Activated T-helper 1 cell treated with anti-CD3 and anti-CD28 coated beads, Interleukin-2, amount 50 U/mL, for 16 hours (primary cell): ENCODE results near the gene ARSG.
"Not testable (repeated sequence)": the region's sequence is repeated elsewhere in the genome, so short reads cannot be mapped to it uniquely, and the experiment has no call there.

ENCODE experiments used
- DNase-seq, 2 donors: peaks; one replicate each; pipeline ENCODE4 v3.0.0-alpha.2; 2020; ENCODE audit warnings: low read depth in 1 of 2, low spot score in 1 of 2

ARSG gene

DNA sequence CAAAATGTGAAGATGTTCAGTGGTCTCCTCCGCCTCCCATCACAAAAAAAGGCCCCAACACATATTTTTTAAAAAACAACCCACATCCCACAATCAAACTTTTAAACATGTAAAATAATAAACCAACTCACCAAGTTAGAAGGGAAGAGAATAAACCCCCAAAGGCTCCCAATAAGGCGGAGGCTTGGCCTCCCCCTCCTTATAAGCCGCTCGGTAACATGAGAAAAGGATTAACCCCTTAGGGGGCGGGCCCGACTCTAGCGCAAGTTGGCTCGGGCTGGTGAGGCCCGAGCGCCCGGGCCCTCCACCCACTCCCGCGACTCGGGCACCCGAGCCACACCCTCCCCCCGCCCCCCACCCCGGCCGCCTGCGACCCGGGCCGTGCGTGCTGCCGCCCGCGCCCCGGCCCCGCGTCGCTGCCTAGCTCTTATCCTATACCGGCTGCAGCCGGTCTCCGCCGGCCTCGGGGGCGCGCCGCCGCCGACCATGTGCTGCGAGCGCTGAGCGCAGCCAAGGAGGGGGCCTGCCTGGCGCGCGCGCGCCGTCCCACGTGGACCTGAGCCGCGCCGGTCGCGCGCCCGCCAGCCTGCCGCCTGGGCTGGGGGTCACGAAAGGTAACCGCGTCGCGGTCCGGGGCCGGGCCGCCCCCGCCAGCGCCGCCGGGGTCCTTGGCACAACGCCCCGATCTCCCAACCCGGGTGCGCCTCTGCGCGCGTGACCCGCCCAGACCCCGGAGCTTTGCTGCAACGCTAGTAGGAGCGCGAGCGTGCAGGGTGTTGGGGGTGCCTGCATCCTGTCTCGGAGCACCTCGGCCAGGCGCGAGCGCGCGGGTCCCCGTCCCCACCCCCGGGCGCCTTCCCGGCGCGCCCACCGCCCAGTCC, at the start of gene ARSG, which contains the start of gene SLC16A6:
TSS of gene ARSG (plus strand) at position 541 of the 881 bp plus-strand sequence. CDS start 15,999 bp downstream, outside the sequence.
TSS of gene SLC16A6 (minus strand) at position 173 of the 881 bp plus-strand sequence. CDS start 12,807 bp downstream, outside the sequence.
- DNase-seq: peak; percentile 64 to 78

DNA sequence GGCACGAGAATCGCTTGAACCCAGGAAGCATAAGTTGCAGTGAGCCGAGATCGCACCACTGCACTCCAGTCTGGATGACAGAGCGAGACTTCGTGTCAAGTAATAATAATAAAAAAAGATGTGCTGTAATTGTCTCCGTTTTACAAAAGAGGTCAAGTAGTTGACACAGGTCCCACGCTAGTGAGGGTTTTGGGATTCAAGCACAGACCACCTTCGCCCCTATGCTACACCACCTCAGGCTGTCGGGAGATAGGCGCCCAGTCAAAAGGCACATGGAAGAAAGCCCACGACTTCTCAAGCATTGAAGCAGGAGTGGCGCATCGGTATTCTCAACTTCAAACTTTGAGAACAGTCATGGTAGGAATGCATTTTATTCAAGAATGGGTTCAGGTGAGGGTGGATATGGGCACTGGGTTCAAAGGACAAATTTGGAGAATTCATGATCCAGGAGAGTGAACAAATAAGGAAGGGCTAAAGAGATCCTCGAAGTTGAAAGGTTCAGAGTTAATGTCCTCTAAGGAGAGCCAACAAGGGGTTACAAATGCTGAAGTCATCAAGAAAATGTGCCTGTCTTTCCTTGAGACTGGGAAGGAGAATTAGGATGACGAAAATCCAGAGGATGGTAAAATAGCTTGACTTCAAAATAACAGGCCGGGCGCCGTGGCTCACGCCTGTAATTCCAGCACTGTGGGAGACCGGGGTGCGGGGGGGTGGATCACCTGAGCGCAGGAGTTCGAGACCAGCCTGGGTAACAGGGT, 44.8 kb upstream of the ARSG start:
- no peak for DNase-seq

- peak; percentile 97 for DNase-seq
Observed at GRCh38 chr17:68247445-68248198, 43.7 kb upstream of the ARSG start, which contains the start of gene AMZ2. AMZ2 (plus strand) TSS chr17:68248043; CDS start chr17:68250188, 2,145 bp downstream.

GRCh38 chr17:68248199-68248825, 43.0 kb upstream of the ARSG start:
- no peak for DNase-seq

GRCh38 chr17:68248891-68249290, 42.4 kb upstream of the ARSG start:
- DNase-seq: no peak

DNA sequence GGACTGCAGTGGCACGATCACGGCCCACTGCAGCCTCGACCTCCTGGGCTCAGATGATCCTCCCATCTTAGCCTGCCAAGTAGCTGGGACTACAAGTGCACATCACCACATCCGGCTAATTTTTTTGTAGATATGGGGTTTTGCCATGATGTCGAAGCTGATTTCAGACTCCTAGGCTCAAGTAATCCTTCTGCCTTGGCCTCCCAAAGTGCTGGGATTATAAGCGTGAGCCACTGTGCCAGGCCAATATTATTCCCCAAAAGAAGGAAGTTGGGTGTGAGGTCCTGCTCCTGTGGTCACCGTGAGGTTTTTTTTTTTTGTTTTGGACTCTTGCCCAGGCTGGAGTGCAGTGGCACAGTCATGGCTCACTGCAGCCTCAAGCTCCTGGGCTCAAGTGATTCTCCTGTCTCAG, 41.9 kb upstream of the ARSG start:
- DNase-seq: no peak

GRCh38 chr17:68253426-68253825, 37.9 kb upstream of the ARSG start:
- not testable (repeated sequence) for DNase-seq

GRCh38 chr17:68255151-68255550, 36.1 kb upstream of the ARSG start:
- DNase-seq: no peak

GRCh38 chr17:68255731-68256538, 35.4 kb upstream of the ARSG start:
- DNase-seq: no peak

GRCh38 chr17:68256701-68257100, 34.6 kb upstream of the ARSG start:
- not testable (repeated sequence) for DNase-seq

DNA sequence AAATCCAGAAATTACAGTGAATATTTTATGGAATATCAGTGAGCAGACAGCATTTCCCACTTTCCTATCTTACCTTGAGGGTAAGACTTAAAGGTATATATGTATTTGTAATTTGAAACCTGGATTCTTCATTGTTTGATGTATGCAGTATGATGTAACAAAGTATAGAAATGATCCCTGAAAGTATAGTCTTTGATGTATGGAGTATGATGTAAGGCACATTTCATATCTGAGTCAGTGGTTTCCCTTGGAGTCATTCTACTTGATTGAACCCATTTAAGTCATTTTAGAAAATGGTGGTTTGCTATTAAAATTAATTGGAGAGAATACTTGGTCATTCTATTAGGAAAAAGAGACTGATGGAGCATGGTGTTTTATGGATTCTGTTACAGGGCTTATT, 33.4 kb upstream of the ARSG start:
- no peak for DNase-seq

DNA sequence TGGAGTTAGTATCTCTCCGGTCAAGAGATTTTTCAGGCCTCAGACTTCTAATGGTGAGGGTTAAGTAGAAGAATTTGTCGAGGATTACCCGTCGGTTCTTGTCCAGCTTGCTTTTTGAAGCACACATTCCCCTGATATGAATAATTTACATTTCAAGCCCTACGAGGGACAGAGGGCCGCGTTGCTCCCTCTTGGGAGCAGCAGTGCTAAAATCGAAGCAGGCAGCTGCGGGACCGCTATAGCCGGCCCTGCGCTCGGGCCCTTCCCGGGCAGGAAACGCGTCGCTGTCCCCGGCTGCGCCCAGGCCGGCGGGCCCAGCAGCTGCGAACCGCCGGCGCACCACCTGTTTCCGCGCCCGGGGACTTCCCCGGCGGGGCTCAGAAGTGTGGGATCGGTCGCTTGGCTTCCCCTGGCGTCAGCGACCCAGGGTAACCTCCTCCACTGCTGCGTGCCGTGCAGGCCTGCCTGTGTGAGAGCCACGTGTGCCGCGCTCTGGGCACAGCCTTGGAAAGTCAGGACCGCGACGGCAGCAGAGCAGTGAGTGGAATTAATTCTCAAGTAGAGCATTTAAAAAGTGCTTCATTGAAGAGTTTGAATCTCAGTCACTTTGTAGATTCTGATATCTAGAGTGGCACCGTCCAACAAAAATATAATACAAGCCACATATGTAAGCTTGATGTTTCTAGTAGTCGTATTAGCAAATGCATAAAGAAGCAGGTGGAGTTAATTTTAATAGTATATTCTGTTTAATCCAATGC, 32.2 kb upstream of the ARSG start:
- peak; percentile 44 to 61 for DNase-seq

- DNase-seq: not testable (repeated sequence)
Observed at GRCh38 chr17:68259648-68259951, 31.7 kb upstream of the ARSG start.

- no peak for DNase-seq
Observed at GRCh38 chr17:68260051-68260762, 31.1 kb upstream of the ARSG start.

DNA sequence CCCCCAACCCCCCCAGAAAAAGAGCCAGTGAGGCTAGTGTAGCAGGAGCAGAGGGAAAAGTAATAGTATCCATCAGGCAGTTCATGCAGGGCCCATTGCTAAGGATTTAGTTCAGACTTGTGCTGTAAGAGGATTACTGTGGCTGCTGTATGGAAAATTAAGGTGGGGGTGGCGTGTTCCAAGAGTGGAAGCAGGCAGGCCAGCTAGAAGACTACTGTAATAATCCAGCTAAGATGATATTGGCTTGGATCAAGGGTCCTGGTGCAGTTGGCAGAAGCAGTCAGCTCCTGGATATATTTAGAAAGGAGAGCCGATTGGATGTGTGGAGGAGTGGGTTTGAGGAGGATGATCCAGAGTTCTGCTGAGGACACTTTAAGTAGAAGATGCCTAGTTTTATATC, 28.8 kb upstream of the ARSG start:
- DNase-seq: not testable (repeated sequence)

DNA sequence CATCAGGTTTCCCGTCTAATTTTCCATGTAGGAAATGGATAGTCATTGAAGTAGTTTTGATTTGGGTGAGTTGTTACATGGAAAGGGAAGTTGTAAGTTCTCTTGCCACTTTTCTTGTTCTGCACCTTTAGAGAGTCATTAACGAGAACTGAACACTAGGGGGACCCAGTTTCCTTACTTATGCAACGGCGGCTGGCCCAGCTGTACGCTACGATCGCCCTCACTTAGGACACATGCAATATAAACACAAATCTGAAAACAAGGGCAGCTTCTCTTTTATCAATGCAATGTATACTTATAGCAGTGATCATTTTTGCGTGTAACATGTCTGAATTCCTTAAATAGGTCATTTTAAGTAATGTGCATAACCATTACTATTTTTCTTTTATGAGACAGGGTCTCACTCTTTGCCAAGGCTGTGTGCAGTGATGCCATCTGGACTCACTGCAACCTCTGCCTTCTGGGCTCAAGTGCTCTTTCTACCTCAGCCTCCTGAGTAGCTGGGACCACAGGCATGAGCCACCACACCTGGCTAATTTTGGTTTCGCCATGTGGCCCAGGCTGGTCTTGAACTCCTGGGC, 28.1 kb upstream of the ARSG start:
- not testable (repeated sequence) for DNase-seq

DNA sequence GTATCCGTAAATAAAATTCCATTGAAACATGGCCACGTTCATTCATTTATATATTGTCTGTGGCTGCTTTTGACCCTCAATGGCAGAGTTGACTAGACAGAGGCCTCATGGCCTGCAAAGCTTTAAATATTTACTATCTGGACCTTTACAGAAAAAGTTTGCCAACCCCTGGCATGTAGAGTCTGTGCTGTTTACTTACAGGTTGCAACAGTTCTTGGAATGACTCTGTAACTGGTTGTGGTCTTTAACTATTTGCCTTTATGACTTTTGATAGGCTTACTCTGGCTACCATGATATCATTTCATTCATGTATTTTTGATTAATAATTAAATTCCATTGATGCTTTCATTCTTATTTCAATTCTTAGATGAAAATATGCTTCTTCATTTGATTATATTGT, 25.5 kb upstream of the ARSG start:
- not testable (repeated sequence) for DNase-seq

GRCh38 chr17:68273722-68274121, 17.6 kb upstream of the ARSG start:
- no peak for DNase-seq
